Neural progenitor cell (in vitro differentiated cells): Measurements from ENCODE around the gene MAN2B2. TPM values are rescaled to one million over a fixed set of nuclear protein-coding genes. Genes with fewer than 3 reads are reported as not detected.
A peak's percentile ranks its signal among the peaks of the same experiment; 100 is the strongest.
"Not testable (repeated sequence)": the region's sequence is repeated elsewhere in the genome, so short reads cannot be mapped to it uniquely, and the experiment has no call there.

Experiments
- DNase-seq: peaks from one replicate; pipeline ENCODE4 v3.0.0-alpha.2; 2016; ENCODE audit warnings: low spot score
- H2AFZ ChIP-seq: fragments of 200-600 bp; sonication (generic); replicated peaks from 2 replicates; pipeline ENCODE4 v1.6.1; 2016; ENCODE audit warnings: antibody characterized with exemption
- H3F3A ChIP-seq: fragments of 200-600 bp; sonication (generic); 2 replicates; pipeline ENCODE4 v1.6.1; 2016; ENCODE audit warnings: antibody characterized with exemption, low read depth
- H3K27ac ChIP-seq: fragments of 200-600 bp; sonication (generic); 2 replicates; pipeline ENCODE4 v1.5.1; 2016; ENCODE audit warnings: mild to moderate bottlenecking
- H3K27me3 ChIP-seq: fragments of 200-600 bp; sonication (generic); 2 replicates; pipeline ENCODE4 v1.6.1; 2016; ENCODE audit warnings: mild to moderate bottlenecking, moderate library complexity
- H3K36me3 ChIP-seq: fragments of 200-600 bp; sonication (generic); 2 replicates; pipeline ENCODE4 v1.5.1; 2016
- H3K4me1 ChIP-seq: fragments of 200-600 bp; sonication (generic); 2 replicates; pipeline ENCODE4 v1.6.1; 2016; ENCODE audit warnings: mixed run types
- H3K4me2 ChIP-seq: fragments of 200-600 bp; sonication (generic); 2 replicates; pipeline ENCODE4 v1.6.1; 2016
- H3K4me3 ChIP-seq: fragments of 200-600 bp; sonication (generic); 2 replicates; pipeline ENCODE4 v1.5.1; 2016
- H3K79me2 ChIP-seq: fragments of 200-600 bp; sonication (generic); 2 replicates; pipeline ENCODE4 v1.6.1; 2016; ENCODE audit warnings: low read depth
- H3K9ac ChIP-seq: fragments of 200-600 bp; sonication (generic); 2 replicates; pipeline ENCODE4 v1.6.1; 2016
- H3K9me3 ChIP-seq: fragments of 200-600 bp; sonication (generic); 2 replicates; pipeline ENCODE4 v1.5.1; 2016; ENCODE audit warnings: low read depth
- H4K20me1 ChIP-seq: fragments of 200-600 bp; sonication (generic); 2 replicates; pipeline ENCODE4 v1.6.1; 2016; ENCODE audit warnings: low read depth
- H3K27ac Mint-ChIP-seq: 3 replicates; pipeline ENCODE4 v1.8.0; 2021; ENCODE audit warnings: mixed read lengths
- H3K27me3 Mint-ChIP-seq: 2 replicates; pipeline ENCODE4 v1.8.0; 2022; ENCODE audit warnings: low read depth, mild to moderate bottlenecking, inconsistent platforms, moderate library complexity, mixed read lengths; ENCODE audit not compliant: insufficient read depth
- H3K36me3 Mint-ChIP-seq: 3 replicates; pipeline ENCODE4 v1.8.0; 2021; ENCODE audit warnings: mixed read lengths
- H3K4me1 Mint-ChIP-seq: 3 replicates; pipeline ENCODE4 v1.8.0; 2021; ENCODE audit warnings: mixed read lengths
- H3K4me3 Mint-ChIP-seq: 3 replicates; pipeline ENCODE4 v1.8.0; 2021; ENCODE audit warnings: mild to moderate bottlenecking, moderate library complexity, mixed read lengths
- H3K9me3 Mint-ChIP-seq: 3 replicates; pipeline ENCODE4 v1.8.0; 2020; ENCODE audit warnings: mixed read lengths
- CTCF ChIP-seq: fragments of 200-600 bp; sonication (generic); IDR thresholded peaks from 2 replicates; pipeline ENCODE4 v1.5.1; 2017; ENCODE audit warnings: antibody characterized with exemption, mild to moderate bottlenecking
- EZH2 ChIP-seq: fragments of 200-600 bp; sonication (generic); IDR thresholded peaks from 2 replicates; pipeline ENCODE4 v1.6.1; 2017; ENCODE audit warnings: antibody characterized with exemption, mild to moderate bottlenecking, moderate library complexity
- EZH2phosphoT487 ChIP-seq: fragments of 200-600 bp; sonication (generic); IDR thresholded peaks from 2 replicates; pipeline ENCODE4 v1.6.1; 2017; ENCODE audit warnings: antibody characterized with exemption
- total RNA-seq: library from RNA; depleted of rRNA; stranded (reverse); fragments of >200 nt; gene quantifications from 2 replicates; pipeline ENCODE4 v1.2.3, GENCODE V29; 2015; ENCODE audit warnings: low replicate concordance

The MAN2B2 gene
- total RNA-seq, 1 donor from 2014 or later: 2.7 TPM

GRCh38 chr4:6671648-6672047 is 96.7 kb downstream of the MAN2B2 start:
- DNase-seq: no peak
- H3K27ac Mint-ChIP-seq: no peak overlapping the region
- H3K9me3 ChIP-seq: no peaks in the 10 kb centered on the region
- peaks cover 4% of the 10 kb centered on the region for H3F3A ChIP-seq
- peaks cover 23% of the 10 kb centered on the region for H4K20me1 ChIP-seq
- peaks cover 7% of the 10 kb centered on the region for H3K27me3 Mint-ChIP-seq
- no peak overlapping the region for H3K9ac ChIP-seq
- H3K27me3 ChIP-seq: no peaks in the 10 kb centered on the region
- no peak overlapping the region for H3K4me2 ChIP-seq
- H3K27ac ChIP-seq: no peak overlapping the region
- no peak overlapping the region for H3K4me3 ChIP-seq
- H2AFZ ChIP-seq: no peak overlapping the region
- peaks cover 28% of the 10 kb centered on the region for H3K4me1 Mint-ChIP-seq
- TF ChIP-seq EZH2phosphoT487: no peak
- no peak for TF ChIP-seq CTCF
- no peak for TF ChIP-seq EZH2
- H3K4me3 Mint-ChIP-seq: no peak overlapping the region
- peaks cover 27% of the 10 kb centered on the region for H3K79me2 ChIP-seq
- H3K36me3 Mint-ChIP-seq: peaks cover 25% of the 10 kb centered on the region
- H3K9me3 Mint-ChIP-seq: peaks cover 3% of the 10 kb centered on the region
- H3K4me1 ChIP-seq: peaks cover 21% of the 10 kb centered on the region
- H3K36me3 ChIP-seq: peaks cover 4% of the 10 kb centered on the region

- H3K9me3 Mint-ChIP-seq: peaks cover 3% of the 10 kb centered on the region
- peaks cover 26% of the 10 kb centered on the region for H3K36me3 Mint-ChIP-seq
- H2AFZ ChIP-seq: no peak overlapping the region
- no peak overlapping the region for H3K4me3 Mint-ChIP-seq
- peaks cover 4% of the 10 kb centered on the region for H3K36me3 ChIP-seq
- no peak for DNase-seq
- H3K27ac Mint-ChIP-seq: no peak overlapping the region
- H3K9me3 ChIP-seq: no peaks in the 10 kb centered on the region
- H4K20me1 ChIP-seq: peaks cover 28% of the 10 kb centered on the region
- H3K27me3 Mint-ChIP-seq: peaks cover 5% of the 10 kb centered on the region
- no peak overlapping the region for H3K4me2 ChIP-seq
- H3F3A ChIP-seq: peaks cover 4% of the 10 kb centered on the region
- H3K4me1 ChIP-seq: peaks cover 21% of the 10 kb centered on the region
- peaks cover 31% of the 10 kb centered on the region for H3K4me1 Mint-ChIP-seq
- H3K79me2 ChIP-seq: peaks cover 32% of the 10 kb centered on the region
- H3K27ac ChIP-seq: no peak overlapping the region
- no peak overlapping the region for H3K4me3 ChIP-seq
- H3K9ac ChIP-seq: no peak overlapping the region
- TF ChIP-seq EZH2 (no peak), EZH2phosphoT487 (no peak), CTCF (no peak)
- no peaks in the 10 kb centered on the region for H3K27me3 ChIP-seq
Observed at GRCh38 chr4:6672131-6672530, 97.1 kb downstream of the MAN2B2 start.

GRCh38 chr4:6672541-6673190 is 97.7 kb downstream of the MAN2B2 start:
- H3K9me3 ChIP-seq, H3K4me2 ChIP-seq, H3K27ac Mint-ChIP-seq, H2AFZ ChIP-seq, H3F3A ChIP-seq, H3K27ac ChIP-seq, H3K27me3 ChIP-seq, H3K9ac ChIP-seq, H3K36me3 ChIP-seq, H3K9me3 Mint-ChIP-seq, H3K27me3 Mint-ChIP-seq, DNase-seq: not testable (repeated sequence)
- H3K79me2 ChIP-seq: peaks cover 37% of the 10 kb centered on the region
- Mint-ChIP-seq H3K4me3 (peak overlapping the region; percentile 90), H3K36me3 (peaks cover 29% of the 10 kb centered on the region), H3K4me1 (peaks cover 34% of the 10 kb centered on the region)
- H4K20me1 ChIP-seq: peaks cover 29% of the 10 kb centered on the region
- peaks cover 21% of the 10 kb centered on the region for H3K4me1 ChIP-seq
- H3K4me3 ChIP-seq: peak overlapping the region; percentile 83

Other genes starting within 250 kb of the MAN2B2 start
- 2.5 and 3.5 TPM in 2 replicates for gene PPP2R2C, start 102.6 kb upstream of the MAN2B2 start, total RNA-seq
- 162 and 178 TPM in 2 replicates for gene MRFAP1, start 65.5 kb downstream of the MAN2B2 start, total RNA-seq
- not detected in 2 replicates for gene S100P, start 118.7 kb downstream of the MAN2B2 start, total RNA-seq
- gene MRFAP1L1, start 134.7 kb downstream of the MAN2B2 start, total RNA-seq: 90.6 and 141 TPM in 2 replicates
- 10.5 and 24.6 TPM in 2 replicates for gene BLOC1S4, start 141.0 kb downstream of the MAN2B2 start, total RNA-seq
- 42.9 and 52.2 TPM in 2 replicates for gene KIAA0232, start 207.5 kb downstream of the MAN2B2 start, total RNA-seq